HepG2 (cell line): ENCODE results near the gene PLEKHN1. TPM values are rescaled to one million over a fixed set of nuclear protein-coding genes. Genes with fewer than 3 reads are reported as not detected.

Experiments
- ATRX ChIP-seq: sonication (generic); formaldehyde crosslinking; IDR thresholded peaks from 2 replicates; pipeline ENCODE4 v1.4.0; 2020; ENCODE audit warnings: missing genetic modification reagents, borderline replicate concordance
- JUND ChIP-seq: sonication (generic); formaldehyde crosslinking; IDR thresholded peaks from 2 replicates; pipeline ENCODE4 v1.8.0; 2022; ENCODE audit warnings: mild to moderate bottlenecking, missing genetic modification reagents
- SRSF4 ChIP-seq: fragments of 200-400 bp; formaldehyde crosslinking; IDR thresholded peaks from one replicate; pipeline ENCODE4 v1.6.1; 2018; ENCODE audit warnings: mild to moderate bottlenecking, low read depth, low read length, moderate library complexity; ENCODE audit not compliant: poor library complexity, severe bottlenecking
- ZNF143 ChIP-seq: sonication (generic); formaldehyde crosslinking; IDR thresholded peaks from 2 replicates; pipeline ENCODE4 v1.4.0; 2020; ENCODE audit warnings: missing genetic modification reagents
- ZNF251 ChIP-seq: sonication (generic); formaldehyde crosslinking; IDR thresholded peaks from 2 replicates; pipeline ENCODE4 v1.9.0; 2021; ENCODE audit warnings: mild to moderate bottlenecking, missing genetic modification reagents
- ZNF556 ChIP-seq: sonication (generic); formaldehyde crosslinking; IDR thresholded peaks from 2 replicates; pipeline ENCODE4 v1.4.0; 2020; ENCODE audit warnings: mild to moderate bottlenecking, missing genetic modification reagents, borderline replicate concordance
- polyA plus RNA-seq, 8 experiments: library from polyadenylated mRNA; depleted of rRNA in 3 of 8; stranded (reverse) in 7 of 8; unstranded in 1 of 8; fragments of >200 nt; fragmentation: Illumina TruSeq in 4 of 8; extraction: Trizol in 4 of 8; gene quantifications; 2 replicates each; pipeline versions ENCODE4 v1.2.1 to v1.2.3, GENCODE V29; 2011 to 2016; ENCODE audit warnings: low read depth in 4 of 8, missing spikeins in 1 of 8, mixed read lengths in 1 of 8; ENCODE audit not compliant: insufficient read depth in 1 of 8
- total RNA-seq, 5 experiments: library from RNA; depleted of rRNA; stranded (reverse); fragments of >200 nt; fragmentation: Illumina TruSeq; extraction: Trizol; gene quantifications; 2 replicates each; pipeline ENCODE4 v1.2.3, GENCODE V29; 2016; ENCODE audit warnings: low read depth in 1 of 5
- TF ChIP-seq, protein P1 (sequence below), 2 experiments: sonication (generic) in 1 of 2; formaldehyde crosslinking in 1 of 2; IDR thresholded peaks; 2 replicates each; pipeline versions ENCODE4 v1.6.1 to v1.9.0; 2014 to 2022; ENCODE audit warnings: antibody characterized with exemption in 1 of 2, borderline replicate concordance in 1 of 2, inconsistent platforms in 1 of 2, low read depth in 1 of 2, missing genetic modification reagents in 1 of 2
- TF ChIP-seq, protein P2 (sequence below): IDR thresholded peaks from 2 replicates; pipeline ENCODE4 v1.6.1; 2012; ENCODE audit warnings: low read depth, low read length, improper control_type of control experiment
- TF ChIP-seq, protein P3 (sequence below): sonication (generic); formaldehyde crosslinking; IDR thresholded peaks from 2 replicates; pipeline ENCODE4 v1.4.0; 2020; ENCODE audit warnings: missing genetic modification reagents, mild to moderate bottlenecking, borderline replicate concordance
- TF ChIP-seq, protein P4 (sequence below): sonication (generic); formaldehyde crosslinking; IDR thresholded peaks from 2 replicates; pipeline ENCODE4; 2020; ENCODE audit warnings: missing genetic modification reagents, mild to moderate bottlenecking, borderline replicate concordance
- TF ChIP-seq, protein P5 (sequence below): sonication (generic); formaldehyde crosslinking; IDR thresholded peaks from 2 replicates; pipeline ENCODE4 v1.4.0; 2020; ENCODE audit warnings: missing genetic modification reagents, mild to moderate bottlenecking, borderline replicate concordance

The PLEKHN1 gene
- total and polyA plus RNA-seq, 2 of the 13 experiments (the other 11 are each of a cell fraction or from before 2014, with no cell fraction given): 0.42 to 0.58 TPM

DNA sequence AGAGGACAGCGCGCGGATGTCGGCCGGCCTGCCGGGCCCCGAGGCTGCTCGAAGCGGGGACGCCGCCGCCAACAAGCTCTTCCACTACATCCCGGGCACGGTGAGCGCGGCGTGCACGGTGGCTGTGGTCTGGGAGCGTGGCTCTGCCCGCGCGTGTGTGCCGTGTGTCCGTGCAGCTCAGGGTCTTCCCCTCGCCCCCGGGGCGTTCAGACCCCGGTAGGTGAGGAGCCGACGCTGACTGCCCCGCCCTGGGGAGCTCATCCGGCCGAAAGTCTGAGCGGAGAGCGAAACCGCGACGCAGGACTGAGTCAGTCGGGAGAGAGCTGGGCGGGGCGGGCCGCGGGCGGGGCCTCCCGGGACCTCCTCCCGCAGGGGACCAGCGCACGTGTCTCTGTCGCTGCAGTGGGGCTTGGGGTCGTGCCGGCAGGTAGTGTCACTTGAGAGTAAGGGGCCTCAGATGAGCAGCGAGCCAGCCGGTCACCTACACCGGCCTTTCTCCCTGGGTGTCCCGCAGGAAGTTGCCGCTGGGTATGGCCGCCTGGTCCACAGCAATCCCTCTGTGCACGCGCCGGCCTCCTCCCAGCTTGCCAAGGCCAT is 520 bp downstream of the PLEKHN1 start (continued):
- TF ChIP-seq, protein P1, sequence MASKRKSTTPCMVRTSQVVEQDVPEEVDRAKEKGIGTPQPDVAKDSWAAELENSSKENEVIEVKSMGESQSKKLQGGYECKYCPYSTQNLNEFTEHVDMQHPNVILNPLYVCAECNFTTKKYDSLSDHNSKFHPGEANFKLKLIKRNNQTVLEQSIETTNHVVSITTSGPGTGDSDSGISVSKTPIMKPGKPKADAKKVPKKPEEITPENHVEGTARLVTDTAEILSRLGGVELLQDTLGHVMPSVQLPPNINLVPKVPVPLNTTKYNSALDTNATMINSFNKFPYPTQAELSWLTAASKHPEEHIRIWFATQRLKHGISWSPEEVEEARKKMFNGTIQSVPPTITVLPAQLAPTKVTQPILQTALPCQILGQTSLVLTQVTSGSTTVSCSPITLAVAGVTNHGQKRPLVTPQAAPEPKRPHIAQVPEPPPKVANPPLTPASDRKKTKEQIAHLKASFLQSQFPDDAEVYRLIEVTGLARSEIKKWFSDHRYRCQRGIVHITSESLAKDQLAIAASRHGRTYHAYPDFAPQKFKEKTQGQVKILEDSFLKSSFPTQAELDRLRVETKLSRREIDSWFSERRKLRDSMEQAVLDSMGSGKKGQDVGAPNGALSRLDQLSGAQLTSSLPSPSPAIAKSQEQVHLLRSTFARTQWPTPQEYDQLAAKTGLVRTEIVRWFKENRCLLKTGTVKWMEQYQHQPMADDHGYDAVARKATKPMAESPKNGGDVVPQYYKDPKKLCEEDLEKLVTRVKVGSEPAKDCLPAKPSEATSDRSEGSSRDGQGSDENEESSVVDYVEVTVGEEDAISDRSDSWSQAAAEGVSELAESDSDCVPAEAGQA (IDR thresholded peaks at IDR 0.05; ENCODE audit: low read depth): no peak
- TF ChIP-seq, protein P1 (CRISPR knock-in tag; IDR thresholded peaks at IDR 0.05; ENCODE audit: borderline replicate concordance): 0 out of 2 replicates have a peak, but pooled peaks have one; percentile 30
- TF ChIP-seq, protein P2, sequence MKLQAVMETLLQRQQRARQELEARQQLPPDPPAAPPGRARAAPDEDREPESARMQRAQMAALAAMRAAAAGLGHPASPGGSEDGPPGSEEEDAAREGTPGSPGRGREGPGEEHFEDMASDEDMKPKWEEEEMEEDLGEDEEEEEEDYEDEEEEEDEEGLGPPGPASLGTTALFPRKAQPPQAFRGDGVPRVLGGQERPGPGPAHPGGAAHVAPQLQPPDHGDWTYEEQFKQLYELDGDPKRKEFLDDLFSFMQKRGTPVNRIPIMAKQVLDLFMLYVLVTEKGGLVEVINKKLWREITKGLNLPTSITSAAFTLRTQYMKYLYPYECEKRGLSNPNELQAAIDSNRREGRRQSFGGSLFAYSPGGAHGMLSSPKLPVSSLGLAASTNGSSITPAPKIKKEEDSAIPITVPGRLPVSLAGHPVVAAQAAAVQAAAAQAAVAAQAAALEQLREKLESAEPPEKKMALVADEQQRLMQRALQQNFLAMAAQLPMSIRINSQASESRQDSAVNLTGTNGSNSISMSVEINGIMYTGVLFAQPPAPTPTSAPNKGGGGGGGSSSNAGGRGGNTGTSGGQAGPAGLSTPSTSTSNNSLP: no peak
- TF ChIP-seq ATRX: no peak
- TF ChIP-seq, protein P3, sequence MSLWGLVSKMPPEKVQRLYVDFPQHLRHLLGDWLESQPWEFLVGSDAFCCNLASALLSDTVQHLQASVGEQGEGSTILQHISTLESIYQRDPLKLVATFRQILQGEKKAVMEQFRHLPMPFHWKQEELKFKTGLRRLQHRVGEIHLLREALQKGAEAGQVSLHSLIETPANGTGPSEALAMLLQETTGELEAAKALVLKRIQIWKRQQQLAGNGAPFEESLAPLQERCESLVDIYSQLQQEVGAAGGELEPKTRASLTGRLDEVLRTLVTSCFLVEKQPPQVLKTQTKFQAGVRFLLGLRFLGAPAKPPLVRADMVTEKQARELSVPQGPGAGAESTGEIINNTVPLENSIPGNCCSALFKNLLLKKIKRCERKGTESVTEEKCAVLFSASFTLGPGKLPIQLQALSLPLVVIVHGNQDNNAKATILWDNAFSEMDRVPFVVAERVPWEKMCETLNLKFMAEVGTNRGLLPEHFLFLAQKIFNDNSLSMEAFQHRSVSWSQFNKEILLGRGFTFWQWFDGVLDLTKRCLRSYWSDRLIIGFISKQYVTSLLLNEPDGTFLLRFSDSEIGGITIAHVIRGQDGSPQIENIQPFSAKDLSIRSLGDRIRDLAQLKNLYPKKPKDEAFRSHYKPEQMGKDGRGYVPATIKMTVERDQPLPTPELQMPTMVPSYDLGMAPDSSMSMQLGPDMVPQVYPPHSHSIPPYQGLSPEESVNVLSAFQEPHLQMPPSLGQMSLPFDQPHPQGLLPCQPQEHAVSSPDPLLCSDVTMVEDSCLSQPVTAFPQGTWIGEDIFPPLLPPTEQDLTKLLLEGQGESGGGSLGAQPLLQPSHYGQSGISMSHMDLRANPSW (CRISPR knock-in tag): no peak
- TF ChIP-seq JUND (CRISPR knock-in tag): peak; percentile 37; the same call in 1 of the 2 replicates
- no peak for TF ChIP-seq SRSF4
- TF ChIP-seq ZNF251 (CRISPR knock-in tag): no peak
- 0 out of 2 replicates have a peak, but pooled peaks have one; percentile 50 for TF ChIP-seq ZNF556 (CRISPR knock-in tag)
- TF ChIP-seq, protein P4, sequence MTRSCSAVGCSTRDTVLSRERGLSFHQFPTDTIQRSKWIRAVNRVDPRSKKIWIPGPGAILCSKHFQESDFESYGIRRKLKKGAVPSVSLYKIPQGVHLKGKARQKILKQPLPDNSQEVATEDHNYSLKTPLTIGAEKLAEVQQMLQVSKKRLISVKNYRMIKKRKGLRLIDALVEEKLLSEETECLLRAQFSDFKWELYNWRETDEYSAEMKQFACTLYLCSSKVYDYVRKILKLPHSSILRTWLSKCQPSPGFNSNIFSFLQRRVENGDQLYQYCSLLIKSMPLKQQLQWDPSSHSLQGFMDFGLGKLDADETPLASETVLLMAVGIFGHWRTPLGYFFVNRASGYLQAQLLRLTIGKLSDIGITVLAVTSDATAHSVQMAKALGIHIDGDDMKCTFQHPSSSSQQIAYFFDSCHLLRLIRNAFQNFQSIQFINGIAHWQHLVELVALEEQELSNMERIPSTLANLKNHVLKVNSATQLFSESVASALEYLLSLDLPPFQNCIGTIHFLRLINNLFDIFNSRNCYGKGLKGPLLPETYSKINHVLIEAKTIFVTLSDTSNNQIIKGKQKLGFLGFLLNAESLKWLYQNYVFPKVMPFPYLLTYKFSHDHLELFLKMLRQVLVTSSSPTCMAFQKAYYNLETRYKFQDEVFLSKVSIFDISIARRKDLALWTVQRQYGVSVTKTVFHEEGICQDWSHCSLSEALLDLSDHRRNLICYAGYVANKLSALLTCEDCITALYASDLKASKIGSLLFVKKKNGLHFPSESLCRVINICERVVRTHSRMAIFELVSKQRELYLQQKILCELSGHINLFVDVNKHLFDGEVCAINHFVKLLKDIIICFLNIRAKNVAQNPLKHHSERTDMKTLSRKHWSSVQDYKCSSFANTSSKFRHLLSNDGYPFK: peak; percentile 20; the same call in 1 of the 2 replicates
- TF ChIP-seq, protein P5, sequence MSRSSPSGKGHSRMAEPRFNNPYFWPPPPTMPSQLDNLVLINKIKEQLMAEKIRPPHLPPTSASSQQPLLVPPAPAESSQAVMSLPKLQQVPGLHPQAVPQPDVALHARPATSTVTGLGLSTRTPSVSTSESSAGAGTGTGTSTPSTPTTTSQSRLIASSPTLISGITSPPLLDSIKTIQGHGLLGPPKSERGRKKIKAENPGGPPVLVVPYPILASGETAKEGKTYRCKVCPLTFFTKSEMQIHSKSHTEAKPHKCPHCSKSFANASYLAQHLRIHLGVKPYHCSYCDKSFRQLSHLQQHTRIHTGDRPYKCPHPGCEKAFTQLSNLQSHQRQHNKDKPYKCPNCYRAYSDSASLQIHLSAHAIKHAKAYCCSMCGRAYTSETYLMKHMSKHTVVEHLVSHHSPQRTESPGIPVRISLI (CRISPR knock-in tag): no peak
- peak; percentile 50; the same call in 1 of the 2 replicates for TF ChIP-seq ZNF143 (CRISPR knock-in tag)
